Kidney epithelial cell (primary cell): ENCODE measurements around the gene FHL5. TPM values are rescaled to one million over a fixed set of nuclear protein-coding genes. Genes with fewer than 3 reads are reported as not detected.
"Not testable (repeated sequence)": the region's sequence is repeated elsewhere in the genome, so short reads cannot be mapped to it uniquely, and the experiment has no call there.

Source experiments
- DNase-seq: peaks from one replicate; pipeline ENCODE4 v3.0.0-alpha.2; 2010; ENCODE audit warnings: low read depth
- H3K27me3 ChIP-seq: 2 replicates; pipeline ENCODE4 v1.6.0; 2011; ENCODE audit warnings: low read length; ENCODE audit not compliant: control insufficient read depth, insufficient read depth
- H3K36me3 ChIP-seq: 2 replicates; pipeline ENCODE4 v1.5.1; 2011; ENCODE audit warnings: low read length; ENCODE audit not compliant: control insufficient read depth, insufficient read depth
- H3K4me3 ChIP-seq: 2 replicates; pipeline ENCODE4 v1.5.1; 2011; ENCODE audit warnings: low read depth, mild to moderate bottlenecking, control low read depth, low read length
- total RNA-seq: library from RNA; depleted of rRNA; stranded (reverse); fragments of >200 nt; gene quantifications from 2 replicates; pipeline ENCODE4 v1.2.3, GENCODE V29; 2015
- TF ChIP-seq, protein P1 (sequence below): IDR thresholded peaks from 2 replicates; pipeline ENCODE4 v1.5.1; 2011; ENCODE audit warnings: mild to moderate bottlenecking, moderate library complexity, low read length, control low read depth, inconsistent platforms; ENCODE audit not compliant: insufficient read depth, poor library complexity, severe bottlenecking

The FHL5 gene
- total RNA-seq, 1 donor from 2014 or later = not detected

DNA sequence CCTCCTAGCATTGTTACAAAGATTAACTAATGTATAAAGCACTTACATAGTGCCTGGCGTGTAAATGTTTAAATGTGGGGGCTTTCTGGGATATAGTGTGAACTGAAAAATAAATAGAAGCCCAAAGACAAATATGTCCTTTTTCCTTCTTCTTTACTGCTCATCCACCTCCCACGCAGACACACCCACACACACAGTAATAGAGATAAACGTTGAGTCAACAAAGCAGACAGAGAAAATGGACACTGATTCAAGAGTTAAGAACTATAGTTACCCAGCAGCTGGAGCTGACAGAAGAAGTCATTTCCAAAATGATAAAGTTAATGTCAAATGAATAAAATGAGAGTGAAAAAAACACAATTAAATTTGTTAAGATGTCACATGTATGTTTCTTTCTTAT is 68.3 kb downstream of the FHL5 start:
- TF ChIP-seq, protein P1, sequence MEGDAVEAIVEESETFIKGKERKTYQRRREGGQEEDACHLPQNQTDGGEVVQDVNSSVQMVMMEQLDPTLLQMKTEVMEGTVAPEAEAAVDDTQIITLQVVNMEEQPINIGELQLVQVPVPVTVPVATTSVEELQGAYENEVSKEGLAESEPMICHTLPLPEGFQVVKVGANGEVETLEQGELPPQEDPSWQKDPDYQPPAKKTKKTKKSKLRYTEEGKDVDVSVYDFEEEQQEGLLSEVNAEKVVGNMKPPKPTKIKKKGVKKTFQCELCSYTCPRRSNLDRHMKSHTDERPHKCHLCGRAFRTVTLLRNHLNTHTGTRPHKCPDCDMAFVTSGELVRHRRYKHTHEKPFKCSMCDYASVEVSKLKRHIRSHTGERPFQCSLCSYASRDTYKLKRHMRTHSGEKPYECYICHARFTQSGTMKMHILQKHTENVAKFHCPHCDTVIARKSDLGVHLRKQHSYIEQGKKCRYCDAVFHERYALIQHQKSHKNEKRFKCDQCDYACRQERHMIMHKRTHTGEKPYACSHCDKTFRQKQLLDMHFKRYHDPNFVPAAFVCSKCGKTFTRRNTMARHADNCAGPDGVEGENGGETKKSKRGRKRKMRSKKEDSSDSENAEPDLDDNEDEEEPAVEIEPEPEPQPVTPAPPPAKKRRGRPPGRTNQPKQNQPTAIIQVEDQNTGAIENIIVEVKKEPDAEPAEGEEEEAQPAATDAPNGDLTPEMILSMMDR = no peak
- H3K27me3 ChIP-seq = no peaks in the 10 kb centered on the region
- H3K36me3 ChIP-seq = no peaks in the 10 kb centered on the region
- DNase-seq = peak; percentile 9
- no peak overlapping the region for H3K4me3 ChIP-seq

DNA sequence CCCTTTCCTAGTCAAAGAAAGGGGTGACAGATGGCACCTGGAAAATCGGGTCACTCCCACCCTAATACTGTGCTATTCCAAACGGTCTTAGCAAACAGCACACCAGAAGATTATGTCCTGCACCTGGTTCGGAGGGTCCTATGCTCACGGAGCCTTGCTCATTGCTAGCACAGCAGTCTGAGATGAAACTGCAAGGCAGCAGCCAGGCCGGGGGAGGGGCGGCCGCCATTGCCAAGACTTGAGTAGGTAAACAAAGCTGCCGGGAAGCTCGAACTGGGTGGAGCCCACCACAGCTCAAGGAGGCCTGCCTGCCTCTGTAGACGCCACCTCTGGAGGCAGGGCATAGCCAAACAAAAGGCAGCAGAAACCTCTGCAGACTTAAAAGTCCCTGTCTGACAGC is 75.1 kb downstream of the FHL5 start:
- DNase-seq, H3K27me3 ChIP-seq, H3K4me3 ChIP-seq, H3K36me3 ChIP-seq: not testable (repeated sequence)

DNA sequence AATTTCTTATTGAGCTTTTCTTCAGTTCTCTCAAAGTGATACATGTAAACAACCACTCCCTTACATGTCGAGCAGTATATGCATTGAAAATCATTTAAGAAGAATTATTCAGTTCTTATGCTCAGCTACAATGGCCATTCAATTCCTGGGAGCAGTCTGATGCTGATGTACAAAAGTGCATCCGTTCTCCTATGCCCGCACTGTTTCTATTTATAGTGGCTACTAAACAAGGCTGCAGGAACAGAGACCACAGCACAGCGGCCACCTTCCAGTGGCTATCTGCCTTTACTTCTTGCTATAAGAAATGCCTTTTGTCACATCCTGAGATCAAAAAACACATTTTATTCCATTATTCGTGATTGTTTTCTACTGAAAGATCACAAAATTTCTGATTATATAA is 82.2 kb downstream of the FHL5 start:
- TF ChIP-seq, protein P1 = no peak
- Histone ChIP-seq H3K4me3 (no peak overlapping the region), H3K27me3 (no peaks in the 10 kb centered on the region), H3K36me3 (no peaks in the 10 kb centered on the region)
- DNase-seq = no peak

DNA sequence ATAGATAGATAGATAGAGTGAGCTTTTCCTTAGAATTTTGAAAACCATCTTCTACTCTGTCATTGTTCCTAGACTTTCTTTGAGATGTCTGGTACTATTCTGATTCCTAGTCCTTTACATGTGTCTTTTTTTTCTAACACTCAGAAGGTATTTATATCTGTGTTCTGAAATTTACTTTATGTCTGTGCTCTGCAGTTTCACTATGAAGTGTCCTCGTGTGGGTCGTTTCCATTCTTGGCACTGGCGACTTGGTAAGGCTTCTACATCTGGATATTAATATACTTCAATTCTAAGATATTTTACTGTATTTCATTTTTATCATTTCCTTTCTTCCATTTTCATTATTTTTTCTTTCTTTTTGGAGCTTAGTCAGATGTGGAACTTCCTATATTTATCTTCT is 87.0 kb downstream of the FHL5 start:
- no peak for DNase-seq
- no peaks in the 10 kb centered on the region for H3K27me3 ChIP-seq
- H3K4me3 ChIP-seq = no peak overlapping the region
- no peaks in the 10 kb centered on the region for H3K36me3 ChIP-seq
- TF ChIP-seq, protein P1 = no peak

DNA sequence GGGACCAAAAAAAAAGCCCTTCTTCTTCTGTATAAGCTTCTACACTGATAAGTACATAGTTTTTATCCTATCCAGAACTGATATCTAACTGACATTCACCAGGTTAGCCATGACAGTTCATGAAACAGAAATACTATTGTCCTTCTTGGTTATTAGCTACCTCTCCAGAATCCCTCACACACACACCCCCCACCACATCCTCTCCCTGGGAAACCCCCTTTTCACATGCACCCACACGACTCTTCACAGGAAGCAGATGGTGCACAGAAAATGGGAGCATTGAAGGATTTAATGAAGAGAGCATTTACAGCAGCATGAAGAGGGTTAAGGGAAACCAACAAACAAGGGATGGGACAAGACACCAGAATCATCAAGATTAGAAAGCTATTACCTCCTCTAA is 88.9 kb downstream of the FHL5 start:
- Histone ChIP-seq H3K36me3 (no peaks in the 10 kb centered on the region), H3K27me3 (no peaks in the 10 kb centered on the region), H3K4me3 (no peak overlapping the region)
- TF ChIP-seq, protein P1 = no peak
- DNase-seq = no peak

DNA sequence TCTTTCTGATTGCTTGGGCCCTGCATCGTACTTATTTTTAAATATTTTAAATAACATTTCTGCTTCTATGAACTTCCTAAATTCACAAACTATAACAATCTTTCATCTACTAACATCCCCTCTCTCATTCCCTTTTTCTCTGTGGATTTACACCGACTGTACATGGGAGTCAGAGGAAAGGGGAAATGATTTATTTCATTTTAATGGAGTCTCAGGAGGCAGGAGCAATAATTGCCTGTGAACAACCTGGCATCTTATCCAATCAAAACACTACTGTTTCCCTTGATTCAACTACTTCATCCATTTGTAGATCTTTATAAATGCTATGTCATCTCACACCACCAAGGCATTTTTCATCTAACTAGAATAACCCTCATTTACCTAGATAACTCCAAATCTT is 89.6 kb downstream of the FHL5 start:
- Histone ChIP-seq H3K4me3 (no peak overlapping the region), H3K27me3 (no peaks in the 10 kb centered on the region), H3K36me3 (no peaks in the 10 kb centered on the region)
- no peak for DNase-seq
- TF ChIP-seq, protein P1 = no peak

DNA sequence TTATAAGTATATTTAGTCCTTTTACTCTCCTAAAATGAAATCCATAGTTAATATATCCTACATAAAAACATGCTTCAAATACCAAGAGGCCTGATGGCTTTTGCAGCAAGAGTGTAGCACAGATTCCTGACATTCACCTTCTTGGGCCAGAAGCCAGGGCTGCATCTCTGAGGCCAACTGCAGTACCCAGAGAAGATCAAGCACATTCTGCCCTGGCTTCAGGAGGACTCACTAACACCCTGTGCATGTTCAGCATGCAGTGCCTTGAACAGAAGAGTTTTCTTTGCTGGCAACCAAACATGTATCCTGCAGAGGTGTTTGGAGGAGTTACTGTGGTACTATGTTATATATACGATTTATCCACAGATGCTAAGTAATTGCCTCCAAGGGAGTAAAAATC is 90.3 kb downstream of the FHL5 start:
- TF ChIP-seq, protein P1 = no peak
- H3K4me3 ChIP-seq = no peak overlapping the region
- H3K27me3 ChIP-seq = no peaks in the 10 kb centered on the region
- H3K36me3 ChIP-seq = no peaks in the 10 kb centered on the region
- DNase-seq = no peak
